ENCODE data around the gene DCLK2.

The DCLK2 gene

DNA sequence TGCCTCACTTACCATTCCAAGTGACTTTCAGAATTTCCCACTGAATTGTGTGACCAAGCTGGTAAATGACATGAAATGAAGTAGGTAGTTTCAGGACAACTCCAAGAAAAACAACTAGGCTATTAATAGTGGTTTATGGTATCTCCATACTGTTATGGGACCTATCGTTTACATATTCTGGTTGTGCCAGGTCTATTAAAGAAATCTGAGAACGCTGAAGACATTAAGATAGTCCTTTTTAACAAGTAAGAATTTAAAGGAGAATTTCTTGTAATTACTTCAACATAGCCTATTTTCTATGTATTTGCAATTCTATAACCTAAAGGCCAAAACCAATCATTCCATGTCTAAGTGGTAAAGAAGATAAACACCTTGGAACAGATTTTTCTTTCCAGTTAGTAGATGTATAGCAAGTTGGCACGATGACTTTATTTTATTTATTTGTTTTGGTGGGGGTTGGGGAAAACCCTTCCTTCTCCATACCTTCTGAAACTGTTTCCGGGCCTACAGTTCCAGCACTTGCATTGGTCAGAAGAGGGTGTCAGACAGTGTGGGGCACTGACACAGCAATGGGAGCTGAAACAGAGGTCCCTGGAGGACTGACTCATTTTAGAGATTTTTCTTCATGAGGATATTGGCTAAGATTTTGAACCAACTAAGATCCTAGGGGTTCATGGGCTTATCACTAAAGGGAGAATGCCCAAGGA, 7.6 kb upstream of the DCLK2 start:
- DNase-seq, result no peak

DNA sequence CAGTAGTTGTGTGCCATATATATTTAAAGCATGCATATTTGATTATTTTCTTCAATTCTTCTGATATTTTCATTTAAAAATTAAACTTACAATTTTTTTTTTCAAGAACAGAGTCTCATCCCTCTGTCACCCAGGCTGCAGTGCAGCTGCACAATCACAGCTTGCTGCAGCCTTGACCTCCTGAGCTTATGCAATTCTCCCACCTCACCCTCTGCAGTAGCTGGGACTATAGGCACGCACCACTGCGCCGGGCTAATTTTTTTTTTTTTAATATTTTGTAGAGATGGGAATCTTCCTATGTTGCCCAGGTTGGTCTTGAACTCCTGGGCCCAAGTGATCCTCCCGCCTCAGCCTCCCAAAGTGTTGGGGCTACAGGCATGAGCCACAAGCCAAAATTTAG, 5.8 kb upstream of the DCLK2 start:
- no peak for DNase-seq

GRCh38 chr4:150072906-150073714, 5.1 kb upstream of the DCLK2 start:
- peak; percentile 20 for DNase-seq

DNA sequence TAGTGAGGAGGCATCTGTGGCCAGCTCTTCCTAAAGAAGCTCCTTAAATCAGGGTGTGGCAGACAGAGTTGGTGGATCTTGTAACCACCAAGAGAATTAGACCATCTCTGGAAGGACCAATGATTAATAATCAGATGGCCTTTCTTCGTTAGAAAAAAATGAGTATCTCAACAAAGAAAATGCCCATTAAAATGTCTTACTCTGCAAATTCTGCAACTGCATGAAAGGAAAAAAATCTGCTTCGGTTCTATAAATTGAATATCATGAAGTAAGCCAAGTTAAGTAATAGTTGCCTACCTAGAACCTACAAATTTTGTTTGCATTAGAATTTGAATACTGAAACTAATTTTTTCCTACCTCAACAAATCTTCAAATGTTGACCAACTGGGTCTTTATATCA, 4.2 kb upstream of the DCLK2 start:
- no peak for DNase-seq

DNA sequence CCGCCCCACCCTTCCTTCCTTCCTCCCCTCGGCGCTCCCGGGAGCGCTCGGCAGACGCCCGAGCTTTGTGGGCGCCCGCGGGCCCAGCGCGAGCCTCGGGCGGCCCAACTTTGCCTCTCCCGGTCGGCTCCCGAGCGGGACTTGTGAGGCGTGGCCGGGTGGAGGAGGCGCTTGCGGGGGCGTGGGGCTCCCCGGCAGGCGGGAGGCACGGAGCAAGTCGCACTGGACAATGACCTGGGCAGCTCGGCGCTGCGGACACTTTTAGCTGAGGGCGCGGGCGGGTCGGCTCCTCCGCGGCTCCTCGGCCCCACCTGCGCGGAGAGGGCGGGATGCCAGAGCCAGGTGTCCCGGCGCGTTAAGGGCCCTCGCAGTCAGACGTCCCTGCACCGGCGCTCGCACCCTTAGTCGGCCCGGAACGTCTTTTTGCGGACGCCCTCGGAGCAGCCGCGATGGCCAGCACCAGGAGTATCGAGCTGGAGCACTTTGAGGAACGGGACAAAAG, 385 bp downstream of the DCLK2 start:
- DNase-seq, result no peak

- no peak for DNase-seq
Measured at GRCh38 chr4:150079081-150079581, 886 bp downstream of the DCLK2 start.

DNA sequence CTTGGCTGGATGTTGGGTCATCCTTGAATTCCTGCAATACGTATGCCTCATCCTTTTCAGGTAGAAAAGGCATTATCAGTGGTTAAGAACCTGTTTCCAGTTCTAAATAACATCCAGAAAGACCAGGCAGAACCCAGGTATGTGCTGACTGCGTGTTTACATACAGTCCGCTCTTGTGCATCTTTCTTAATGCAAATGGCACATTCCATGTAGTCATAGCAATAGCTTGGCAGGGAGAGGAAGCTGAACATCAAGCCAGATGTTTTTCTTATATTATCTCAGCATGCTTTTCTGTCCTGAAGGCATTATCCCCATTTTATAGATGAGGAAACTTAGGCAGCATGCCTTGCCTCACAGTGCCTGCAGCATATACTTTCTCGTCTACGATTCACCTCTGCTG, 2.1 kb downstream of the DCLK2 start:
- DNase-seq, result no peak

DNA sequence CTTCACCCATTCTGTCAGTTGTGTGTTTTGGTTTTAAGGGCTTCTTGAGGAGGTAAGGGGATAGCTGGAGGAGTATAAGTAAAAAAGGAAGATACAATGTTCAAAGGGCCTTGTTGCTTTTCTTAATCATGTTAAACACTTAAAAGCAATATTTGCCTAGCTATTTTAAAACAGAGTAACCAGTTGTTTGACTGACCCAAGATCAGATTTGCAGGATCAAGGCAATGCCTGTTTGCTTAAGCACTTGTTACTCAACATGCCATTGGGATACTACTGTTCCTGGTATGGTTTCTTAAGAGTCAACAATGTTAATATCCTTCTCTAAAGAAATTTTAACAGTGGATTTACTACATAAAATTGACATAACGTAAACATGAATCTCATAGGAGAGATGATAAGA, 2.6 kb downstream of the DCLK2 start:
- DNase-seq, result no peak

DNA sequence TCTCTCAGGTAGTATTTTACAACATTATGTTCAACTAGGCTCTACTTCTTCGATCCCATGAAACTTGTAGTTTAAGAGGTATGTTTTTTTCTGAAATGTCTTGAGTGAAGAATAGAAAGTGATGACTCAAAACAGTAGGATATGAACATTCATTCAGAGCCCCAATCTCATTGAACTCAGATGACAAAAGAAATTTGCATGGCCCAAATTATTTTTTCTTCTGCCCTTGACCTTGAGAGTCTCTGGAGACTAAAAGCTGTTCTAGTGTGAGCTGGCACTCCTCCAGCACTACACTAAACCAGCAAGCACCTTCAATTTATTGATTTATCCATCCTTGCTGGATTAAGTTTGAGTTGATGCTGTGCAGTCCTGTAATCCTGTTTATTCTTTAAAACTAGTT, 4.0 kb downstream of the DCLK2 start:
- DNase-seq, result no peak

- no peak for DNase-seq
Measured at GRCh38 chr4:150087006-150087405, 8.8 kb downstream of the DCLK2 start.

DNA sequence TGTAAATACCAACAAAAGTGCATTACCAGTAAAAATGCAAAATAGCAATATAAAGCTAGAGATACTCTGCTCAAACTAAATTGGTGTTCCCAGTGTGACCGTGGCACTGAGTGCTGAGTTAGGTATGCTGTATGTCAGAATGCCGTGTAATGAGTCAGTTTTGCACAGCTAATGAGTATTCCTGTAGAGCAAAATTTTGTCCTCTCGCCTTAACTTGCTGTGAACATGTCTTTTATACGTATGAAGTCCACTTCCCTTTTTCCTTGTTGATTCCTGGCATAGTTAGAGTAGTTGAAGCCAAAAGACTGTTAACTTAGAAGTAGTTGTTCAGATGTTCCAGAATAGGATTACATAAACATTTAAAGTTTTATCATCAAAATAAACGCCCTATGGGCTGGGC, 11.5 kb downstream of the DCLK2 start:
- DNase-seq, result no peak

GRCh38 chr4:150090836-150091235, 12.6 kb downstream of the DCLK2 start:
- no peak for DNase-seq

GRCh38 chr4:150094676-150095075, 16.4 kb downstream of the DCLK2 start:
- no peak for DNase-seq

- no peak for DNase-seq
Measured at GRCh38 chr4:150096625-150097024, 18.4 kb downstream of the DCLK2 start.

DNA sequence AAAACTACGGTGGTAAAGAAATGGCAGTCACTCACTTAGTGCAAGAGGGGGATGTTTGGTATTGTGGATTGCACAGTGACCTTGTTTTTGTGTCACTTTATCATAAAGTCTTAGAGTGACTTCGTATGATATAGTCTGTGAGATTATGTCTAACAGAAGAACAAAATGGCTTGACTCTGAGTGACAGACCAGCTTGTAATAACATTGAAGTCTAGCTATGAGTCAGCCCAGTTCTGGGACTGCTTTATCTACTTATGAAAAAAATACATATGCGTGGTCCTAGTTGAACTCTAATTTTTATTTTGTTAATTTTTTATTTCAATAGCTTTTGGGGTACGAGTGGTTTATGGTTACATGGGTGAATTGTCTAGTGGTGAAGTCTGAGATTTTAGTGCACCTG, 20.0 kb downstream of the DCLK2 start:
- no peak for DNase-seq

GRCh38 chr4:150104404-150105027, 26.3 kb downstream of the DCLK2 start:
- no peak for DNase-seq

GRCh38 chr4:150106886-150107285, 28.6 kb downstream of the DCLK2 start:
- DNase-seq, result no peak

- no peak for DNase-seq
Measured at GRCh38 chr4:150108691-150109090, 30.4 kb downstream of the DCLK2 start.

DNA sequence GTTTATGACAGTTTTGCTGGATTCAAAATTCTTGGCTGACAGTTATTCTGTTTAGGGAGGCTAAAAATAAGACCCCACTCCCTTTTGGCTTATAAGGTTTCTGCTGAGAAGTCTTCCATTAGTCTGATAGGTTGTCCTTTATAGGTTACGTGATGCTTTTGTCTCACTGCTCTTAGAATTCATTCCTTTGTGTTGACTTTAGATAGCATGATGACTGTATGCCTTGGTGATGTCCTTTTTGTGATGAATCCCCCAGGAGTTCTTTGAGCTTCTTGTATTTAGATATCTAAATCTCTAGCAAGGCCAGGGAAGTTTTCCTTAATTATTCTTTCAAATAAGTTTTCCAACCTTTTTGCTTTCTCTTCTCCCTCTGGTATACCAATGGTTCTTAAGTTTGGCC, 36.4 kb downstream of the DCLK2 start:
- DNase-seq, result no peak

- no peak for DNase-seq
Measured at GRCh38 chr4:150115851-150116250, 37.6 kb downstream of the DCLK2 start.

- DNase-seq, result no peak
Measured at GRCh38 chr4:150116506-150116905, 38.3 kb downstream of the DCLK2 start.

DNA sequence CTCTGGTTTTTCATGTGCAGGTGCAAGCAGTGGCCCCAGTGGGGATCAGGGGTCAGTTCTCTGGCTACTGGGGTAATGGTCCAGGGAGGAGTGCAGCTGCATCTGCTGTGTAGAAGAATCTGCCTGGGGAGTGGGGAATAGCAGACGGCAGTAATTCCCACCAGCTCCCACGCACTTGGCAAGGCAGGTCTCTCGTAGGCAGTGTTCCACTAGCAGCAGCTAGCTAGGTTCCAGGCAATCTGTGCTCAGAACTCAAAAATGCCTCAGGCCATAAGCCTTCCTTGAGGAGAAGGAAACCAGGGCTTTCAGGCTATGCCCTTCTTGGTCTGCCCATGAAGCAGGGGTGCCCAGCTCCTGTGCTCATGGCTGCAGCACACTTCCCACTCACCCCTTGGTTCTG, 38.8 kb downstream of the DCLK2 start:
- no peak for DNase-seq

GRCh38 chr4:150117629-150118028, 39.4 kb downstream of the DCLK2 start:
- no peak for DNase-seq

DNA sequence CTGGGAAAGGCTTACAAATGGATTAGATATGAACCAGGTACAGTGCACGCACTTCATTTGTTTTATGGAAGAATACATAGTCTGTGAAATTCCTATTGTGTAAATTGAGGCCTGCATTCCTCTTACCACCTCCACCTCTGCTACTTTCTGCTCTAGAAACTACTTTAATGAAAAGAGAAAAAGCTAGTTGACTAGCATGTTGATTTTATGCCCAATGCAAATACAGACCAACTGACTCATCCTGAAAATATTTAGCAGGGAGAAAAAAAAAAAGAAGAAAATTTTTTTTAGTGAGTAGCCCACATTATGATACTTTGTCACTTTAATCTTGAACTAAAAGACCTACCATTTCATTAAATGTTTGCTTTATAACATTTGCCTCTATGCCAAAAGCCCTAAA, 41.2 kb downstream of the DCLK2 start:
- DNase-seq, result no peak

Data from OCI-M1 (cell line).